Stomach (tissue), 9 donors: Measurements from ENCODE around the gene NTF3. TPM values are rescaled to one million over a fixed set of nuclear protein-coding genes. Genes with fewer than 3 reads are reported as not detected.
A peak's percentile ranks its signal among the peaks of the same experiment; 100 is the strongest.

ENCODE experiments used
- DNase-seq, 2 donors: peaks; one replicate each; pipeline versions ENCODE4 v3.0.0 to v3.0.0-alpha.2; 2013 to 2019
- H3K27ac ChIP-seq, 5 donors: fragments of 200-600 bp in 4 of 5; sonication (generic) in 4 of 5; one replicate each; pipeline ENCODE4 v1.5.1; 2013 to 2019; ENCODE audit warnings: mild to moderate bottlenecking in 1 of 5, moderate library complexity in 1 of 5
- H3K27me3 ChIP-seq, 3 donors: fragments of 200-600 bp; sonication (generic); one replicate each; pipeline ENCODE4 v1.5.1; 2017 to 2019; ENCODE audit warnings: mixed run types in 1 of 3
- H3K36me3 ChIP-seq, 4 donors: fragments of 200-600 bp; sonication (generic); 1 replicate in 3 of 4; 2 replicates in 1 of 4; pipeline ENCODE4 v1.5.1; 2016 to 2019
- H3K4me1 ChIP-seq, 4 donors: fragments of 200-600 bp; sonication (generic); one replicate each; pipeline ENCODE4 v1.5.1; 2016 to 2019
- H3K4me3 ChIP-seq, 4 donors: fragments of 200-600 bp; sonication (generic) in 3 of 4; one replicate each; pipeline ENCODE4 v1.5.1; 2016 to 2019; ENCODE audit warnings: mild to moderate bottlenecking in 1 of 4
- H3K9me3 ChIP-seq, 4 donors: fragments of 200-600 bp; sonication (generic); one replicate each; pipeline ENCODE4 v1.5.1; 2016 to 2019
- EP300 ChIP-seq: sonication (generic); formaldehyde crosslinking; IDR thresholded peaks from one replicate; pipeline ENCODE4 v1.6.1; 2017; ENCODE audit warnings: antibody characterized with exemption
- POLR2A ChIP-seq, 4 donors: fragments of 450-650 bp; IDR thresholded peaks; one replicate each; pipeline ENCODE4 v1.6.1; 2016; ENCODE audit warnings: antibody characterized with exemption in 4 of 4, control low read depth in 2 of 4, mild to moderate bottlenecking in 1 of 4, moderate library complexity in 1 of 4
- POLR2AphosphoS5 ChIP-seq, 3 donors: sonication (generic); formaldehyde crosslinking; IDR thresholded peaks; one replicate each; pipeline ENCODE4 v1.6.1; 2016; ENCODE audit warnings: antibody characterized with exemption in 3 of 3
- WGBS, 5 donors: extraction: QIAGEN DNeasy Blood & Tissue Kit in 3 of 5; methylation state at CpG; one replicate each; pipeline versions ENCODE4 v1.1.5 to v1.1.7; 2013 to 2018; 5-methylcytosine and 5-hydroxymethylcytosine counted together
- intact Hi-C: fragments of 100-400 bp; cut with DNase I; formaldehyde crosslinking; loops from one replicate; pipeline ENCODE4 v1.15.1; 2023; ENCODE audit warnings: low total_unique reads
- polyA plus RNA-seq, 3 donors: library from polyadenylated mRNA; stranded (reverse); fragments of 200-250 nt; gene quantifications; one replicate each; pipeline ENCODE4 v1.2.3, GENCODE V29; 2013
- total RNA-seq, 5 donors: library from RNA; depleted of rRNA; stranded (reverse); fragments of >200 nt; gene quantifications; one replicate each; pipeline versions ENCODE4 v1.1.0 to v1.2.3, GENCODE V29; 2014 to 2016
- TF ChIP-seq, protein P1 (sequence below), 7 experiments: fragments of 450-650 bp in 4 of 7; fragments of 200-600 bp in 3 of 7; sonication (generic) in 3 of 7; IDR thresholded peaks; one replicate each; pipeline ENCODE4 v1.5.1; 2016 to 2019; ENCODE audit warnings: antibody characterized with exemption in 7 of 7, control low read depth in 2 of 7, mild to moderate bottlenecking in 1 of 7
- donor health status: healthy with polysubstance abuse.
- donor health status: Bipolar disorder and iron deficiency.
- donor health status: healthy.

Gene NTF3
- total and polyA plus RNA-seq, 8 donors: 0.87 to 7.3 (median 4.0) TPM; not detected in 3

GRCh38 chr12:5433845-5434646, 2.1 kb downstream of the NTF3 start:
- no peak for DNase-seq
- H3K4me1 ChIP-seq: peaks cover 26 to 53% (median 46%) of the 10 kb centered on the region in 4 donors
- TF ChIP-seq EP300 (no peak), POLR2A (IDR thresholded peaks at IDR 0.05) (no peak), POLR2AphosphoS5 (IDR thresholded peaks at IDR 0.05) (no peak)
- TF ChIP-seq, protein P1, sequence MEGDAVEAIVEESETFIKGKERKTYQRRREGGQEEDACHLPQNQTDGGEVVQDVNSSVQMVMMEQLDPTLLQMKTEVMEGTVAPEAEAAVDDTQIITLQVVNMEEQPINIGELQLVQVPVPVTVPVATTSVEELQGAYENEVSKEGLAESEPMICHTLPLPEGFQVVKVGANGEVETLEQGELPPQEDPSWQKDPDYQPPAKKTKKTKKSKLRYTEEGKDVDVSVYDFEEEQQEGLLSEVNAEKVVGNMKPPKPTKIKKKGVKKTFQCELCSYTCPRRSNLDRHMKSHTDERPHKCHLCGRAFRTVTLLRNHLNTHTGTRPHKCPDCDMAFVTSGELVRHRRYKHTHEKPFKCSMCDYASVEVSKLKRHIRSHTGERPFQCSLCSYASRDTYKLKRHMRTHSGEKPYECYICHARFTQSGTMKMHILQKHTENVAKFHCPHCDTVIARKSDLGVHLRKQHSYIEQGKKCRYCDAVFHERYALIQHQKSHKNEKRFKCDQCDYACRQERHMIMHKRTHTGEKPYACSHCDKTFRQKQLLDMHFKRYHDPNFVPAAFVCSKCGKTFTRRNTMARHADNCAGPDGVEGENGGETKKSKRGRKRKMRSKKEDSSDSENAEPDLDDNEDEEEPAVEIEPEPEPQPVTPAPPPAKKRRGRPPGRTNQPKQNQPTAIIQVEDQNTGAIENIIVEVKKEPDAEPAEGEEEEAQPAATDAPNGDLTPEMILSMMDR (IDR thresholded peaks at IDR 0.05): no peak
- H3K4me3 ChIP-seq: peak overlapping the region; percentile 47 to 55 (median 52)
- H3K27me3 ChIP-seq: peaks cover 7 to 90% (median 46%) of the 10 kb centered on the region in 3 donors
- no peaks in the 10 kb centered on the region for H3K9me3 ChIP-seq
- 14 to 27% (median 18%) methylated on average over 15 of the region's 15 CpGs for WGBS, 5 donors
- H3K27ac ChIP-seq: peak overlapping the region in 4 of 5 donors; percentile 54 to 80 (median 74)
- intact Hi-C loops: no loop called here
- H3K36me3 ChIP-seq: no peaks in the 10 kb centered on the region

- WGBS, 5 donors: 36 to 54% (median 42%) methylated on average over 6 of the region's 6 CpGs
- Histone ChIP-seq H3K27me3 (peaks cover 7 to 90% (median 42%) of the 10 kb centered on the region in 3 donors), H3K9me3 (no peaks in the 10 kb centered on the region), H3K36me3 (no peaks in the 10 kb centered on the region), H3K4me1 (peaks cover 26 to 45% (median 41%) of the 10 kb centered on the region in 4 donors), H3K4me3 (peak overlapping the region in 2 of 4 donors; percentile 52 to 55), H3K27ac (no peak overlapping the region)
- intact Hi-C loops: no loop called here
- TF ChIP-seq EP300 (no peak), POLR2A (IDR thresholded peaks at IDR 0.05) (no peak), POLR2AphosphoS5 (IDR thresholded peaks at IDR 0.05) (no peak)
- TF ChIP-seq, protein P1 (IDR thresholded peaks at IDR 0.05): no peak
- no peak for DNase-seq
Measured at GRCh38 chr12:5434647-5435560, 3.0 kb downstream of the NTF3 start.

GRCh38 chr12:5437182-5437583, 5.3 kb downstream of the NTF3 start:
- H3K27ac ChIP-seq: peak overlapping the region in 4 of 5 donors; percentile 8 to 68 (median 34)
- H3K4me1 ChIP-seq: peaks cover 5 to 35% (median 23%) of the 10 kb centered on the region in 4 donors
- TF ChIP-seq, protein P1 (IDR thresholded peaks at IDR 0.05): no peak
- TF ChIP-seq POLR2A (IDR thresholded peaks at IDR 0.05) (no peak), EP300 (no peak), POLR2AphosphoS5 (IDR thresholded peaks at IDR 0.05) (no peak)
- peaks cover 7 to 67% (median 21%) of the 10 kb centered on the region in 3 donors for H3K27me3 ChIP-seq
- no peaks in the 10 kb centered on the region for H3K36me3 ChIP-seq
- WGBS, 5 donors: 52 to 77% (median 72%) methylated on average over 4 of the region's 4 CpGs
- intact Hi-C loops: no loop called here
- no peak overlapping the region for H3K4me3 ChIP-seq
- DNase-seq: peak in 1 of 2 donors; percentile 62
- H3K9me3 ChIP-seq: no peaks in the 10 kb centered on the region

DNA sequence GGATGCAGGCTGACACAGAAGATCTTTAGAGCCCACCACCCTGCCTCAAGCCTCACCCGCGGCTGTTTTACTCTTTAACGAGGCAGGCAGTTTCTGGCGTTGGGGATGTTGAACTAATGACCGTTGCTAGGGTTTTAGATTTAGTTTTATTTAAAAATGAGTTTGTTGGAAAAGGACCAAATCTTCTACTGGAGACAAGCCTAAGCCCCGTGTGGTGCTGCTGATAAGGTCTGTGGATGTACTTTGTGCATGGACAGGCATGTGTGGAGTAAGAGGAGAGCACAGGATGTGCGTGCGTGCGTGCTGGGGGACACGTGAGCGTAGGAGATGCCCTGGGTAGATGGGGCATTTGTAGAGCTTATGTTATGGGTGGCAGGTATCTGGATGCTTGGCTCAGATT, 5.7 kb downstream of the NTF3 start:
- Histone ChIP-seq H3K36me3 (no peaks in the 10 kb centered on the region), H3K4me1 (peaks cover 4 to 33% (median 19%) of the 10 kb centered on the region in 4 donors), H3K9me3 (no peaks in the 10 kb centered on the region), H3K27ac (peak overlapping the region in 4 of 5 donors; percentile 8 to 68 (median 34)), H3K27me3 (peaks cover 7 to 63% (median 17%) of the 10 kb centered on the region in 3 donors), H3K4me3 (no peak overlapping the region)
- no peak for TF ChIP-seq POLR2A (IDR thresholded peaks at IDR 0.05)
- peak in 1 of 3 donors; percentile 25 for TF ChIP-seq POLR2AphosphoS5 (IDR thresholded peaks at IDR 0.05)
- peak in 1 of 2 donors; percentile 52 for DNase-seq
- WGBS, 5 donors: 42 to 64% (median 54%) methylated on average over 11 of the region's 11 CpGs
- intact Hi-C loops: no loop called here
